Kidney (tissue), 14 donors: ENCODE data around the gene SCN3A. TPM values are rescaled to one million over a fixed set of nuclear protein-coding genes. Genes with fewer than 3 reads are reported as not detected.

ENCODE experiments used
- DNase-seq, 5 donors: peaks; one replicate each; pipeline ENCODE4 v3.0.0-alpha.2; 2013 to 2020
- FAIRE-seq: peaks from 2 replicates; lab custom pipeline; 2012; peaks lifted over from hg19 to GRCh38; lab: Jason Lieb, UNC
- H3K27ac ChIP-seq, 2 donors: one replicate each; pipeline ENCODE4 v1.7.0; 2013; ENCODE audit warnings: low read depth in 2 of 2, low read length in 2 of 2, inconsistent platforms in 1 of 2
- H3K27me3 ChIP-seq: one replicate; pipeline ENCODE4 v1.7.1; 2013; ENCODE audit warnings: low read length, inconsistent platforms; ENCODE audit not compliant: control insufficient read depth, insufficient read depth
- H3K36me3 ChIP-seq, 3 donors: one replicate each; pipeline versions ENCODE4 v1.7.0 to v1.7.1; 2013; ENCODE audit warnings: low read length in 3 of 3, control low read depth in 1 of 3, inconsistent platforms in 1 of 3; ENCODE audit not compliant: insufficient read depth in 3 of 3, control insufficient read depth in 2 of 3
- H3K4me1 ChIP-seq, 3 donors: one replicate each; pipeline versions ENCODE4 v1.7.0 to v1.7.1; 2013; ENCODE audit warnings: low read length in 3 of 3, inconsistent platforms in 1 of 3, low read depth in 1 of 3; ENCODE audit not compliant: control insufficient read depth in 2 of 3, insufficient read depth in 2 of 3
- H3K4me3 ChIP-seq, 3 donors: one replicate each; pipeline versions ENCODE4 v1.7.0 to v1.8.1; 2013; ENCODE audit warnings: low read length in 3 of 3, control low read depth in 1 of 3, inconsistent platforms in 1 of 3
- H3K9ac ChIP-seq, 3 donors: one replicate each; pipeline versions ENCODE4 v1.7.0 to v1.7.1; 2013; ENCODE audit warnings: low read length in 3 of 3, control low read depth in 1 of 3, inconsistent platforms in 1 of 3
- H3K9me3 ChIP-seq, 3 donors: one replicate each; pipeline versions ENCODE4 v1.7.0 to v1.7.1; 2013; ENCODE audit warnings: low read length in 3 of 3, control low read depth in 1 of 3, inconsistent platforms in 1 of 3; ENCODE audit not compliant: control insufficient read depth in 2 of 3, insufficient read depth in 1 of 3
- CTCF ChIP-seq: IDR thresholded peaks from 3 replicates; pipeline ENCODE4 v1.5.1; 2012; ENCODE audit warnings: mild to moderate bottlenecking, moderate library complexity, borderline replicate concordance; ENCODE audit not compliant: insufficient read depth; ENCODE audit errors: extremely low read depth
- intact Hi-C: fragments of 100-400 bp; cut with DNase I; formaldehyde crosslinking; loops from one replicate; pipeline ENCODE4 v1.11.1; 2022
- polyA plus RNA-seq: library from polyadenylated mRNA; stranded (reverse); fragments of 350-450 nt; fragmentation: Illumina TruSeq; extraction: RNeasy Lipid Tissue Mini Kit (QIAGEN cat#74804); gene quantifications from one replicate; pipeline ENCODE4 v1.2.3, GENCODE V29; 2014; ENCODE audit warnings: low read depth, low replicate concordance; ENCODE audit not compliant: insufficient read depth
- total RNA-seq: library from RNA; stranded (reverse); fragmentation: NEBNext Ultra II Directional; extraction: Animal tissue kit (Norgen Biotek cat#: 25700); gene quantifications from one replicate; pipeline ENCODE4 v1.2.1, GENCODE V29; 2021
- donor health status: control.
- donor health status: control.
- donor health status: control.
- donor health status: control.
- donor health status: control.
- donor health status: DM: yes; HTN: yes; CAD: no.
- donor health status: Normal renal cell carcinoma (clear cell type).

SCN3A gene
- total and polyA plus RNA-seq, 2 donors from 2014 or later: 0.11 to 6.3 TPM

- Histone ChIP-seq H3K36me3 (no peaks in the 10 kb centered on the region), H3K27me3 (no peaks in the 10 kb centered on the region), H3K4me3 (no peak overlapping the region), H3K4me1 (no peaks in the 10 kb centered on the region), H3K9ac (no peak overlapping the region), H3K27ac (no peak overlapping the region), H3K9me3 (no peaks in the 10 kb centered on the region)
- DNase-seq: no peak
- no peak for FAIRE-seq
- intact Hi-C loops: no loop called here
- TF ChIP-seq CTCF: no peak
Observed at GRCh38 chr2:165082479-165082878, 121.4 kb downstream of the SCN3A start.

- no peaks in the 10 kb centered on the region for H3K4me1 ChIP-seq
- H3K27me3 ChIP-seq: no peaks in the 10 kb centered on the region
- H3K36me3 ChIP-seq: no peaks in the 10 kb centered on the region
- no peak for FAIRE-seq
- no peak overlapping the region for H3K9ac ChIP-seq
- no peak for DNase-seq
- no peak for TF ChIP-seq CTCF
- H3K27ac ChIP-seq: no peak overlapping the region
- no peak overlapping the region for H3K4me3 ChIP-seq
- intact Hi-C loops: no loop called here
- H3K9me3 ChIP-seq: no peaks in the 10 kb centered on the region
Observed at GRCh38 chr2:165081276-165081675, 122.6 kb downstream of the SCN3A start.

DNA sequence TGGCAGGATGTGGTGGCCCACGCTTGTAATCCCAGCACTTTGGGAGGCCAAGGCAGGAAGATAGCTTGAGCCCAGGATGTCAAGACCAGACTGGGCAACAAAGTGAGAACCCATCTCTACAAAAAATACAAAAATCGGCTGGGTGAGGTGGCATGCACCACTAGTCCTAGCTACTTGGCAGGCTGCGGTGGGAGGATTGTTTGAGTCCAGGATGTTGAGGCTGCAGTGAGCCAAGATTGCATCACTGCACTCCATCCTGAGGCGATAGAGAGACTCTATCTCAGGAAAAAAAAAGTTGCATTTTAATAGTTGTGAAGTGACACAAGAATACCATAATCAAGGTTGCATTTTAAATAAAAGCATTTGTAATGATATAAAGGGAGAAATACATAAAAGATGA, 124.4 kb downstream of the SCN3A start:
- no peak for TF ChIP-seq CTCF
- intact Hi-C loops: no loop called here
- no peak for DNase-seq
- Histone ChIP-seq H3K4me3 (no peak overlapping the region), H3K36me3 (no peaks in the 10 kb centered on the region), H3K4me1 (no peaks in the 10 kb centered on the region), H3K9me3 (peaks cover 0 to 6% (median 3%) of the 10 kb centered on the region in 3 donors), H3K9ac (no peak overlapping the region), H3K27me3 (no peaks in the 10 kb centered on the region), H3K27ac (no peak overlapping the region)
- no peak for FAIRE-seq

GRCh38 chr2:165078913-165079312, 124.9 kb downstream of the SCN3A start:
- no peak for TF ChIP-seq CTCF
- DNase-seq (no peak), FAIRE-seq (no peak)
- no peak overlapping the region for H3K9ac ChIP-seq
- no peaks in the 10 kb centered on the region for H3K27me3 ChIP-seq
- peaks cover 0 to 7% (median 3%) of the 10 kb centered on the region in 3 donors for H3K9me3 ChIP-seq
- no peak overlapping the region for H3K4me3 ChIP-seq
- intact Hi-C loops: no loop called here
- no peaks in the 10 kb centered on the region for H3K4me1 ChIP-seq
- H3K27ac ChIP-seq: no peak overlapping the region
- H3K36me3 ChIP-seq: no peaks in the 10 kb centered on the region
